Gastroesophageal sphincter (tissue), 4 donors: Measurements from ENCODE around the gene PRKCZ. TPM values are rescaled to one million over a fixed set of nuclear protein-coding genes. Genes with fewer than 3 reads are reported as not detected.

Source experiments
- ATAC-seq: fragments of 150-250 bp; one replicate; pipeline ENCODE4 v1.9.1; 2016; ENCODE audit warnings: mild to moderate bottlenecking, moderate library complexity
- H3K27ac ChIP-seq, 4 donors: fragments of 200-600 bp; sonication (generic) in 3 of 4; 1 replicate in 3 of 4; 2 replicates in 1 of 4; pipeline ENCODE4 v1.5.1; 2016 to 2019
- H3K27me3 ChIP-seq: fragments of 200-600 bp; sonication (generic); one replicate; pipeline ENCODE4 v1.5.1; 2019
- H3K36me3 ChIP-seq, 2 donors: fragments of 200-600 bp; sonication (generic); one replicate each; pipeline ENCODE4 v1.5.1; 2019; ENCODE audit warnings: control low read depth in 1 of 2
- H3K4me1 ChIP-seq, 3 donors: fragments of 200-600 bp; sonication (generic); 1 replicate in 2 of 3; 2 replicates in 1 of 3; pipeline ENCODE4 v1.5.1; 2016 to 2019; ENCODE audit warnings: control low read depth in 2 of 3
- H3K4me3 ChIP-seq, 2 donors: fragments of 200-600 bp; sonication (generic); one replicate each; pipeline ENCODE4 v1.5.1; 2019; ENCODE audit warnings: mild to moderate bottlenecking in 1 of 2, moderate library complexity in 1 of 2
- H3K9me3 ChIP-seq, 3 donors: fragments of 200-600 bp; sonication (generic); one replicate each; pipeline ENCODE4 v1.5.1; 2017 to 2019; ENCODE audit warnings: control low read depth in 2 of 3
- EP300 ChIP-seq: sonication (generic); formaldehyde crosslinking; IDR thresholded peaks from one replicate; pipeline ENCODE4 v1.6.1; 2017; ENCODE audit warnings: antibody characterized with exemption, mild to moderate bottlenecking
- POLR2A ChIP-seq, 2 donors: fragments of 450-650 bp; IDR thresholded peaks; one replicate each; pipeline ENCODE4 v1.6.1; 2017; ENCODE audit warnings: antibody characterized with exemption in 2 of 2, mild to moderate bottlenecking in 2 of 2, moderate library complexity in 1 of 2
- POLR2AphosphoS5 ChIP-seq: sonication (generic); formaldehyde crosslinking; IDR thresholded peaks from one replicate; pipeline ENCODE4 v1.6.1; 2017; ENCODE audit warnings: antibody characterized with exemption
- WGBS, 2 donors: methylation state at CpG; one replicate each; pipeline ENCODE4 v1.1.5; 2018; ENCODE audit warnings: low coverage in 1 of 2; 5-methylcytosine and 5-hydroxymethylcytosine counted together
- total RNA-seq, 4 donors: library from RNA; depleted of rRNA; stranded (reverse); fragments of >200 nt; gene quantifications; one replicate each; pipeline ENCODE4 v1.1.0, GENCODE V29; 2016
- TF ChIP-seq, protein P1 (sequence below), 4 experiments: fragments of 200-600 bp in 2 of 4; fragments of 450-650 bp in 2 of 4; sonication (generic) in 1 of 4; IDR thresholded peaks; one replicate each; pipeline ENCODE4 v1.5.1; 2017 to 2019; ENCODE audit warnings: antibody characterized with exemption in 4 of 4, mild to moderate bottlenecking in 2 of 4, moderate library complexity in 2 of 4

PRKCZ gene
- total RNA-seq, 4 donors from 2014 or later: 2.4 to 3.8 (median 2.9) TPM

DNA sequence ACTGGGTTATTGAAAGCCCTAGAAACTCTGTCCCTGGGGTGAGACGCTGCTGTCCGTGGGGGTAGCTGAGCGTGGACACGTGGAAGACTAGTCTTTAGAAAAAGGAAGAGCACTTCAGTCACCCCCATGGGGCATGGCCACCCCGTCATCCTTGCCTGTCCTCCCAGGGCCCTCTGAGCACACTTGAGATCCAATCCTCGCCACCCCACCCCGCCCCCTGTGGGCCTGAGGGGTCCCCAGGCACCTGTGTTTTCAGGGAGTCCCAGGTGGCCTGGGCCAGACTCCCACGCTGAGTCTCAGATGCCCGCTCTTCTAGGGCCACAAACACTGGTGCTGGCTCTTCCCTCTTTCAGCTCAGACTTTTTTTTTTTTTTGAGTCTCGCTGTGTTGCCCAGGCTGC, 2.5 kb downstream of the PRKCZ start:
- TF ChIP-seq EP300 (no peak), POLR2A (IDR thresholded peaks at IDR 0.05) (no peak), POLR2AphosphoS5 (no peak)
- TF ChIP-seq, protein P1, sequence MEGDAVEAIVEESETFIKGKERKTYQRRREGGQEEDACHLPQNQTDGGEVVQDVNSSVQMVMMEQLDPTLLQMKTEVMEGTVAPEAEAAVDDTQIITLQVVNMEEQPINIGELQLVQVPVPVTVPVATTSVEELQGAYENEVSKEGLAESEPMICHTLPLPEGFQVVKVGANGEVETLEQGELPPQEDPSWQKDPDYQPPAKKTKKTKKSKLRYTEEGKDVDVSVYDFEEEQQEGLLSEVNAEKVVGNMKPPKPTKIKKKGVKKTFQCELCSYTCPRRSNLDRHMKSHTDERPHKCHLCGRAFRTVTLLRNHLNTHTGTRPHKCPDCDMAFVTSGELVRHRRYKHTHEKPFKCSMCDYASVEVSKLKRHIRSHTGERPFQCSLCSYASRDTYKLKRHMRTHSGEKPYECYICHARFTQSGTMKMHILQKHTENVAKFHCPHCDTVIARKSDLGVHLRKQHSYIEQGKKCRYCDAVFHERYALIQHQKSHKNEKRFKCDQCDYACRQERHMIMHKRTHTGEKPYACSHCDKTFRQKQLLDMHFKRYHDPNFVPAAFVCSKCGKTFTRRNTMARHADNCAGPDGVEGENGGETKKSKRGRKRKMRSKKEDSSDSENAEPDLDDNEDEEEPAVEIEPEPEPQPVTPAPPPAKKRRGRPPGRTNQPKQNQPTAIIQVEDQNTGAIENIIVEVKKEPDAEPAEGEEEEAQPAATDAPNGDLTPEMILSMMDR (IDR thresholded peaks at IDR 0.05): no peak
- no peak overlapping the region for H3K27ac ChIP-seq
- peaks cover 57% of the 10 kb centered on the region for H3K27me3 ChIP-seq
- no peaks in the 10 kb centered on the region for H3K9me3 ChIP-seq
- no peak overlapping the region for H3K4me3 ChIP-seq
- peaks cover 0 to 19% (median 4%) of the 10 kb centered on the region in 3 donors for H3K4me1 ChIP-seq
- no peaks in the 10 kb centered on the region for H3K36me3 ChIP-seq
- ATAC-seq: no peak
- WGBS, 2 donors: no CpG with 5 or more reads among the region's 10 CpGs

DNA sequence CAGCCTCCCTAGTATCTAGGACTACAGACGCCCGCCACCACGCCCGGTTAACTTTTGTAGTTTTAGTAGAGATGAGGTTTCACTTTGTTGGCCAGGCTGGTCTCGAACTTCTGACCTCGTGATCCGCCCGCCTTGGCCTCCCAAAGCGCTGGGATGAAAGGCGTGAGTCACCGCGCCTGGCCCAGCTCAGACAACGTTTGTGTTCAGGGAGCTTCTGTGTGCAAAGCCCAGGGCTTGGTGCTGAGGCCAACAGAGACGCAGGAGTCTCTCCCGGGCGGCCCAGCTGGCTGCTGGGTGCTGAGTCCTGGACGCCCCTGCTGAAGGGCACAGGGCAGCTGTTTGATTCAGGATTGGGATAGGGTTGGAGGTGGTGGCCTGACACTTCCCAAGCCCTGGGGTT, 3.0 kb downstream of the PRKCZ start:
- peaks cover 0 to 19% (median 4%) of the 10 kb centered on the region in 3 donors for H3K4me1 ChIP-seq
- no peaks in the 10 kb centered on the region for H3K9me3 ChIP-seq
- WGBS, 2 donors: no CpG with 5 or more reads among the region's 17 CpGs
- H3K4me3 ChIP-seq: no peak overlapping the region
- ATAC-seq: no peak
- no peak overlapping the region for H3K27ac ChIP-seq
- no peak for TF ChIP-seq EP300
- no peak for TF ChIP-seq POLR2AphosphoS5
- TF ChIP-seq, protein P1 (IDR thresholded peaks at IDR 0.05): no peak
- TF ChIP-seq POLR2A (IDR thresholded peaks at IDR 0.05): no peak
- H3K36me3 ChIP-seq: no peaks in the 10 kb centered on the region
- H3K27me3 ChIP-seq: peaks cover 53% of the 10 kb centered on the region

DNA sequence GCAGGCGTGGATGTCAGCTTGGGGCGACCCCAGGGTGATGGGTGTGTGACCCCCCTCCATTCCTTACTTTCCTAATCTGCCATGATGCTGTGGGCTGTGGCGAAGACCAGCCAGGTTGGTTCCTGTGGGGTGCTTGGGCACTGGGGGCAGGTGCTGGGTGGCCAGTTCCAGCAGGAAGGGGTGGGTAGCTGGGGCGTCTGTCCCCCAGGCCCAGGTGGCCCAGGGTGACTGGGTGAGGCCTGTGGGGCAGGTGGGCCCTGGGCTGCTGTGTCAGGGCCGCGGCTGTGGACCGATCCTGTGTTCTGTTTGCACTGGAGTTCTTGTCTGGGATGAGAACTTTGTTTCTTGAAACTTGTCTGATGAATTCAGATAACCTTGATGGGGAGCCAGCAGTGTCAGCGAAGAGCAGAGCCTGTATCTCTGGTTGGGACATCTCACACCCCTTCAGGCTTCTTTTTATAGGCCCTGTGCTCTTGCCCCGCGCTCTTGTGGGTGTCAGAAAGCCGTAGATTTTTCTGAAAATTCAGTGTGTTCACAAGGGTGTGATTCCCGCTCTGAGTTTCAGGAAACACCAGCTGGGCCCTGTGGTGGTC, 3.7 kb downstream of the PRKCZ start:
- ATAC-seq: no peak
- 80% methylated on average over 1 of the region's 12 CpGs; no CpG with 5 or more reads in 1 of the 2 donors for WGBS, 2 donors
- H3K4me3 ChIP-seq: no peak overlapping the region
- H3K27ac ChIP-seq: no peak overlapping the region
- H3K9me3 ChIP-seq: no peaks in the 10 kb centered on the region
- no peak for TF ChIP-seq POLR2A (IDR thresholded peaks at IDR 0.05)
- TF ChIP-seq, protein P1 (IDR thresholded peaks at IDR 0.05): no peak
- TF ChIP-seq EP300: no peak
- no peak for TF ChIP-seq POLR2AphosphoS5
- H3K36me3 ChIP-seq: no peaks in the 10 kb centered on the region
- H3K4me1 ChIP-seq: peaks cover 0 to 19% (median 4%) of the 10 kb centered on the region in 3 donors
- H3K27me3 ChIP-seq: peaks cover 46% of the 10 kb centered on the region

DNA sequence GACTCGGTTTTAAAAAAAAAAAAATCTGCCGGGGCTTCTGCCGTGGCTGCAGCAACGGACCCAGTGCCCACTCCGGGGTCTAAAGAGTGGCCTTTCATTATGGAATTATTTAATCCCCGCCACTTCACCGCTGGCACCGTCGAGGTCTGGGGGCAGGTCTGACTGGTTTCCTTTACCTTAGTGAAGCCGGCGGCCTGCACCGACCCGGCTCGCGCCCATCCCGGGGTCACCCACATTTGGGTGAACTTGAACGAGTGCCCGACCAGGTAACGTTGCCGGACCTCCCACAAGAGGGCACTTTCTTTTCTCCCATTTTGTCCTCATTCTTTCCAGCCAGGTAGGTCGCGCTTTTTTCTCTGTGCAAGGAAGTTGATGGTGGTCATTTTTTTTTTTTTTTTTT, 4.3 kb downstream of the PRKCZ start:
- H3K36me3 ChIP-seq: no peaks in the 10 kb centered on the region
- no peaks in the 10 kb centered on the region for H3K9me3 ChIP-seq
- H3K27me3 ChIP-seq: peaks cover 39% of the 10 kb centered on the region
- ATAC-seq: no peak
- no peak overlapping the region for H3K4me3 ChIP-seq
- 30 to 84% methylated on average over 2 to 21 of the region's 22 CpGs for WGBS, 2 donors
- H3K4me1 ChIP-seq: peaks cover 0 to 17% (median 4%) of the 10 kb centered on the region in 3 donors
- H3K27ac ChIP-seq: no peak overlapping the region
- no peak for TF ChIP-seq POLR2AphosphoS5
- TF ChIP-seq, protein P1 (IDR thresholded peaks at IDR 0.05): no peak
- no peak for TF ChIP-seq EP300
- TF ChIP-seq POLR2A (IDR thresholded peaks at IDR 0.05): no peak

DNA sequence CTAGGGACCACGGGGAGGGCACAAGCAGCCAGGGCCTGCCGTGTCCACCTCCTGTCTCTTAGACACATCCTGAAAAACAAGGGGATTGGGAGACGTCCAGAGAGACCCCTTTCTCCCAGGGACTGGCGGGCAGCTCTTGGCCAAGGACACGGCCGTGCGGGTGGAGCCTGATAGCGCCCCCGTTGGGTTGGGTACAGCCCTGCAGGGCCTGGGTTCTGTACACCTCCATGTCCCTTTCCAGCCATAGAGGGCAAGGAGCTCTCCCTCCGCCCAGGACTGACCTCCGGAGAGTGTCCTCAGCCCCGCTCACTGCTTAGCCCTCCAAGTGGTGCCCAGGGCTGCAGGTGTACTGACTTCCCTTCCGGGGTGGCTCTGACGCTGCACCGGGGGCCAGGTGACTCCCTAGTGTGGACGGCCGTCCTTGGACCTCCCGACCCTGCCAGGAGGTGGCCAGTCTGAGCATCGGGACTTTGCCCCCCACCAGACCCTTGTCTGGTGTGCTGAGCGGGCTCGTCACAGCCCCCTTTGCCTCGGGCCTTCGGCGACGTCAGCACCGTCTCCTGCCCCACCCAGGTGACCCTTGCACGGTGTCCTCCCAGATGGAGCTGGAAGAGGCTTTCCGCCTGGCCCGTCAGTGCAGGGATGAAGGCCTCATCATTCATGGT, 5.8 kb downstream of the PRKCZ start:
- no peak for TF ChIP-seq POLR2A (IDR thresholded peaks at IDR 0.05)
- no peak for TF ChIP-seq EP300
- TF ChIP-seq POLR2AphosphoS5: no peak
- TF ChIP-seq, protein P1 (IDR thresholded peaks at IDR 0.05): no peak
- no peak overlapping the region for H3K4me3 ChIP-seq
- H3K9me3 ChIP-seq: no peaks in the 10 kb centered on the region
- whole genome bisulfite sequencing, 2 donors: 80 to 88% methylated on average over 1 to 7 of the region's 29 CpGs
- no peaks in the 10 kb centered on the region for H3K36me3 ChIP-seq
- H3K27me3 ChIP-seq: peaks cover 34% of the 10 kb centered on the region
- H3K4me1 ChIP-seq: peaks cover 0 to 3% (median 0%) of the 10 kb centered on the region in 3 donors
- no peak for ATAC-seq
- no peak overlapping the region for H3K27ac ChIP-seq
